ENCODE measurements around the gene MYO18A. TPM values are rescaled to one million over a fixed set of nuclear protein-coding genes. Genes with fewer than 3 reads are reported as not detected.

The MYO18A gene
- total RNA-seq, 1 donor = 78.3 TPM

GRCh38 chr17:29135464-29135863, 44.7 kb downstream of the MYO18A start:
- H3K4me3 ChIP-seq (ENCODE audit: low read depth, low read length) = no peak overlapping the region
- no peak for DNase-seq (ENCODE audit: low read depth)
- TF ChIP-seq CTCF (IDR thresholded peaks at IDR 0.05; ENCODE audit: insufficient read depth, low read length) = no peak

GRCh38 chr17:29133121-29133713, 47.0 kb downstream of the MYO18A start:
- no peak for TF ChIP-seq CTCF (IDR thresholded peaks at IDR 0.05; ENCODE audit: insufficient read depth, low read length)
- peak overlapping the region; percentile 22 for H3K4me3 ChIP-seq (ENCODE audit: low read depth, low read length)
- peak; percentile 71 for DNase-seq (ENCODE audit: low read depth)

- no peak for TF ChIP-seq CTCF (IDR thresholded peaks at IDR 0.05; ENCODE audit: insufficient read depth, low read length)
- DNase-seq (ENCODE audit: low read depth) = peak; percentile 92
- H3K4me3 ChIP-seq (ENCODE audit: low read depth, low read length) = no peak overlapping the region
These were observed 48.1 kb downstream of the MYO18A start for GRCh38 chr17:29131814-29132682.

- DNase-seq (ENCODE audit: low read depth) = no peak
- no peak for TF ChIP-seq CTCF (IDR thresholded peaks at IDR 0.05; ENCODE audit: insufficient read depth, low read length)
- H3K4me3 ChIP-seq (ENCODE audit: low read depth, low read length) = no peak overlapping the region
These were observed 50.5 kb downstream of the MYO18A start for GRCh38 chr17:29129731-29130130.

GRCh38 chr17:29127840-29128239, 52.4 kb downstream of the MYO18A start:
- no peak overlapping the region for H3K4me3 ChIP-seq (ENCODE audit: low read depth, low read length)
- TF ChIP-seq CTCF (IDR thresholded peaks at IDR 0.05; ENCODE audit: insufficient read depth, low read length) = no peak
- DNase-seq (ENCODE audit: low read depth) = no peak

GRCh38 chr17:29126268-29126930, 53.8 kb downstream of the MYO18A start:
- no peak overlapping the region for H3K4me3 ChIP-seq (ENCODE audit: low read depth, low read length)
- no peak for TF ChIP-seq CTCF (IDR thresholded peaks at IDR 0.05; ENCODE audit: insufficient read depth, low read length)
- no peak for DNase-seq (ENCODE audit: low read depth)
